GM10248 (cell line): ENCODE results near the gene LRRC53.

Experiments
- CTCF ChIA-PET: fragments of 300-600 bp; sonication (Branson Sonifier 250); formaldehyde crosslinking; extraction: SDS; loops from one replicate; lab custom pipeline; 2021; ENCODE audit warnings: antibody characterized with exemption; lab: Yijun Ruan, JAX
- POLR2A ChIA-PET: fragments of 350-650 bp; sonication (Branson Sonifier 250); formaldehyde crosslinking; extraction: SDS; loops from one replicate; lab custom pipeline; 2020; ENCODE audit warnings: antibody characterized with exemption; lab: Yijun Ruan, JAX
- DNase-seq: peaks from one replicate; pipeline ENCODE4 v3.0.0; 2012; ENCODE audit errors: extremely low spot score
- CTCF ChIP-seq: IDR thresholded peaks from 2 replicates; pipeline ENCODE4 v1.5.1; 2012; ENCODE audit warnings: mild to moderate bottlenecking, low read depth; ENCODE audit errors: extremely low read depth, missing control alignments, control extremely low read depth

Gene LRRC53

DNA sequence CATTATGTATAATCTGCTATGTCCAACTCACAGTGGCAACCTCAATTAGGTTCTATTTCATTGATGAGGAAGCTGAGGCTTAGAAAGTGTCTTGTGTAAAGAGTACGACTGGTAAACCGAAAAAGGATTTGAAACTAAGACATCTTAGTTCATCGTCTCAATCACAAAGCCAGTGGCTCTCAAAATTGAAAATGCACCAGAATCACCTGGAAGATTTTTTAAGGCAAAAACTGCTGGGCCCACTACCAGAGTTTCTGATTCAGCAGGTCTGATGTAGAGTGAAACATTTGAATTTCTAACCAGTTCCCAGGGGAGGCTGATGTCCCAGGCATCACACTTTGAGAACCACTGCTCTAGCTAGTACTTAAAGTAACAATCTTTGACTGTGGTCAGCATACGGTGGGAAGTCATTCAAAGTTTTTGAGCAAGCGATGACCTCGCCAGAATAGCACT is 5.2 kb upstream of the LRRC53 start:
- POLR2A ChIA-PET = no interaction called here
- CTCF ChIA-PET = interaction anchor here (1.3 to 2.5 kb wide), 2 partner anchors 9 to 14 kb away, joined by 4 to 9 read pairs; no protein-coding TSS in a partner anchor
- no peak for TF ChIP-seq CTCF
- DNase-seq = peak; percentile 10

- no peak for TF ChIP-seq CTCF
- ChIA-PET POLR2A (no interaction called here), CTCF (interaction anchor here (1.5 to 3.4 kb wide), 2 partner anchors 9 to 10 kb away, joined by 6 to 18 read pairs; no protein-coding TSS in a partner anchor)
- DNase-seq = no peak
Measured at GRCh38 chr1:74513411-74514300, 1.2 kb upstream of the LRRC53 start.

DNA sequence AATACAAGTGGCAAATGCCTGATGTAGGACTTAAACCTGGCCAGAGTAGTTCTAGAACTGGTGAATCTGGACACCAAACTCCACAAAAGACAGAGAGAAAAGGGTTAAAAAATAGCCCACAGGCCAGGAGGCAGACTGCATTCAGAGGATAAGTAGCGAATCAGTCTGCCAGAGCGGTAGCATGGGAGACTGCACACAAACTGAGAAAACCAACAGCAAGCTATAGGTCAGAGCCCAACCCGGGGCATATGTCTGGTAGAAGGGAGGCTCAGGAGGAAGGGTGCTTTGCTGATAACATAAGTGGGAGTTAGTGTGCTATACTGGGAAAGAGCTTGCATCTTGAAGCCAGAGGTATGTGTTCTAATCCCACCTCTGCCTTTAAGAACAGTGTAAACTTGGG is 4.0 kb downstream of the LRRC53 start:
- POLR2A ChIA-PET = no interaction called here

DNA sequence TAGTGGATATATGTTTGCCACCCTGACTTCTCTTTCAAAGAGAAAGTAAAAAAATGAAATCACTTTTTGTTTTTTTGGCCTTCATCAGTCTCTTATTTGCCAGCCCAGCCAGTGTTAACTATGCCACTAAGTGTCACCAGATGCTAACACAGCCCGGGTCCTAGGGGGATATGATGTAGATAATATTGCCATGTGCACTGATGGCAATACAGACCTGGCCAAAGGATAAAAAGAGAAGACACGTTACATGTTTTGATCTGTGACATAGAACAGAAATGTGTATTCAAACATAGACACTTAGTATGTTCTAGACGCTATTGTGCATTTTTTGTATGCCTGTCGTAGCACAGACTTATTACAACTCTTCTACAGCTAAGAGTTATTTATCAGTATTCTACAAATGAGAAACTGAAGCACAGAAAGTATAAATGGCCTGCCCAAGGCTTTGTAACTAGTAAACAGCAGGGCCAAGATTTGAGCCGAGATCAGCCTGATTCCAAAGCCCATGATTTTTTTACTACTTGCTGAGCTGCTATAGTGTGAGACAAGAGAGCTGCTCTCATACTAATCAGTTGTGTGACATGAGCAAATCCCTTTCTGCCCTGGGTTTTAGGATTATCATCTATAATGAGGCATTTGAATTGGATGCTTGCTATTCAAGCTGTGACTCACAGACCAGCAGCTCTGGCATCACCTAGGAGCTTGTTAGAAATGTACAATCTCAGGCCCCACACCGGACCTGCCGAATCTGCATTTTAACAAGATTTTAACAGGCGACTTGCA is 6.3 kb downstream of the LRRC53 start:
- no peak for TF ChIP-seq CTCF
- ChIA-PET POLR2A (no interaction called here), CTCF (interaction anchor here (1.1 to 1.7 kb wide), 3 partner anchors 11 to 227 kb away, joined by 3 to 4 read pairs (median 3); partner anchors contain the start of genes CRYZ and TYW3)
- no peak for DNase-seq

More for the DNA sequence above, 4.0 kb downstream of the LRRC53 start:
- CTCF ChIA-PET = no interaction called here
- TF ChIP-seq CTCF = no peak
- no peak for DNase-seq

GRCh38 chr1:74504933-74505512 is 7.4 kb downstream of the LRRC53 start:
- ChIA-PET CTCF (interaction anchor here (0.5 to 4.1 kb wide), 9 partner anchors 10 to 228 kb away, joined by 3 to 48 read pairs (median 3); partner anchors contain the start of genes CRYZ and TYW3), POLR2A (no interaction called here)
- TF ChIP-seq CTCF = no peak
- no peak for DNase-seq
